Astrocyte (in vitro differentiated cells and primary cell): ENCODE measurements around the gene REL. TPM values are rescaled to one million over a fixed set of nuclear protein-coding genes. Genes with fewer than 3 reads are reported as not detected.

Source experiments
- DNase-seq: peaks from one replicate; pipeline ENCODE4 v3.0.0-alpha.2; 2010; ENCODE audit warnings: low read depth
- FAIRE-seq: peaks from 2 replicates; lab custom pipeline; 2011; peaks lifted over from hg19 to GRCh38; lab: Jason Lieb, UNC
- H2AFZ ChIP-seq: 2 replicates; pipeline ENCODE4 v1.6.0; 2012; ENCODE audit warnings: low read depth, low read length, inconsistent platforms
- H3K27ac ChIP-seq: 2 replicates; pipeline ENCODE4 v1.5.1; 2011; ENCODE audit warnings: low read depth, low read length, inconsistent platforms
- H3K27me3 ChIP-seq: 2 replicates; pipeline ENCODE4 v1.6.0; 2011; ENCODE audit warnings: low read length, inconsistent platforms; ENCODE audit not compliant: insufficient read depth
- H3K36me3 ChIP-seq: 2 replicates; pipeline ENCODE4 v1.5.1; 2011; ENCODE audit warnings: low read length, inconsistent platforms; ENCODE audit not compliant: insufficient read depth
- H3K4me1 ChIP-seq: 2 replicates; pipeline ENCODE4 v1.5.1; 2011; ENCODE audit warnings: low read length, inconsistent platforms; ENCODE audit not compliant: insufficient read depth
- H3K4me2 ChIP-seq: 2 replicates; pipeline ENCODE4 v1.6.0; 2012; ENCODE audit warnings: low read length, inconsistent platforms
- H3K4me3 ChIP-seq: 2 replicates; pipeline ENCODE4 v1.5.1; 2011; ENCODE audit warnings: low read depth, mild to moderate bottlenecking, low read length, inconsistent platforms; ENCODE audit not compliant: insufficient read depth
- H3K79me2 ChIP-seq: 2 replicates; pipeline ENCODE4 v1.6.0; 2012; ENCODE audit warnings: mild to moderate bottlenecking, low read length, inconsistent platforms; ENCODE audit not compliant: insufficient read depth
- H3K9ac ChIP-seq: 2 replicates; pipeline ENCODE4 v1.6.0; 2012; ENCODE audit warnings: mild to moderate bottlenecking, low read length, inconsistent platforms
- H3K9me3 ChIP-seq: 2 replicates; pipeline ENCODE4 v1.5.1; 2012; ENCODE audit warnings: low read depth, mild to moderate bottlenecking, low read length, inconsistent platforms; ENCODE audit not compliant: insufficient read depth
- H4K20me1 ChIP-seq: 2 replicates; pipeline ENCODE4 v1.6.0; 2012; ENCODE audit warnings: low read length, inconsistent platforms; ENCODE audit not compliant: insufficient read depth
- H3K27ac Mint-ChIP-seq: one replicate; pipeline ENCODE4 v1.8.0; 2021; ENCODE audit warnings: mild to moderate bottlenecking, mixed read lengths; ENCODE audit not compliant: unreplicated experiment
- H3K27me3 Mint-ChIP-seq: one replicate; pipeline ENCODE4 v1.8.0; 2021; ENCODE audit warnings: low read depth, mixed read lengths; ENCODE audit not compliant: unreplicated experiment
- H3K36me3 Mint-ChIP-seq: one replicate; pipeline ENCODE4 v1.8.0; 2021; ENCODE audit warnings: low read depth, mixed read lengths; ENCODE audit not compliant: unreplicated experiment
- H3K4me1 Mint-ChIP-seq: one replicate; pipeline ENCODE4 v1.8.0; 2021; ENCODE audit warnings: low read depth, mixed read lengths; ENCODE audit not compliant: unreplicated experiment
- H3K4me3 Mint-ChIP-seq: one replicate; pipeline ENCODE4 v1.8.0; 2021; ENCODE audit warnings: mild to moderate bottlenecking, moderate library complexity, mixed read lengths; ENCODE audit not compliant: unreplicated experiment
- H3K9me3 Mint-ChIP-seq: one replicate; pipeline ENCODE4 v1.8.0; 2021; ENCODE audit warnings: mild to moderate bottlenecking, mixed read lengths; ENCODE audit not compliant: unreplicated experiment
- CTCF ChIP-seq: IDR thresholded peaks from 2 replicates; pipeline ENCODE4 v1.5.1; 2011; ENCODE audit warnings: low read depth, mild to moderate bottlenecking, inconsistent platforms, low read length, moderate library complexity; ENCODE audit not compliant: insufficient read depth
- EZH2 ChIP-seq: IDR thresholded peaks from 2 replicates; pipeline ENCODE4 v1.6.1; 2012; ENCODE audit warnings: mild to moderate bottlenecking, low read length, inconsistent platforms; ENCODE audit not compliant: insufficient read depth
- total RNA-seq: library from RNA; stranded (reverse); gene quantifications from 2 replicates; pipeline ENCODE4 v1.2.1, GENCODE V29; 2021

Gene REL
- total RNA-seq, 1 donor from 2014 or later = 6.5 TPM

- Mint-ChIP-seq H3K36me3 (no peaks in the 10 kb centered on the region), H3K27ac (no peak overlapping the region), H3K4me3 (no peak overlapping the region), H3K4me1 (no peaks in the 10 kb centered on the region), H3K9me3 (no peaks in the 10 kb centered on the region), H3K27me3 (no peaks in the 10 kb centered on the region)
- TF ChIP-seq CTCF (no peak), EZH2 (no peak)
- Histone ChIP-seq H2AFZ (no peak overlapping the region), H3K36me3 (no peaks in the 10 kb centered on the region), H3K27ac (no peak overlapping the region), H3K4me2 (no peak overlapping the region), H4K20me1 (no peaks in the 10 kb centered on the region), H3K79me2 (no peaks in the 10 kb centered on the region), H3K4me1 (no peaks in the 10 kb centered on the region), H3K4me3 (no peak overlapping the region), H3K27me3 (no peaks in the 10 kb centered on the region), H3K9ac (no peak overlapping the region), H3K9me3 (no peaks in the 10 kb centered on the region)
- DNase-seq (no peak), FAIRE-seq (no peak)
Observed at GRCh38 chr2:60907329-60907728, 26.0 kb downstream of the REL start.

GRCh38 chr2:60925994-60926740, 44.8 kb downstream of the REL start:
- no peak for FAIRE-seq

More at GRCh38 chr2:60925994-60926740, 44.8 kb downstream of the REL start:
- no peak overlapping the region for H3K4me3 ChIP-seq
- no peaks in the 10 kb centered on the region for H3K79me2 ChIP-seq
- no peak overlapping the region for H3K27ac Mint-ChIP-seq
- no peaks in the 10 kb centered on the region for H3K9me3 Mint-ChIP-seq
- H3K9me3 ChIP-seq = no peaks in the 10 kb centered on the region
- H3K27me3 Mint-ChIP-seq = no peaks in the 10 kb centered on the region
- peaks cover 5% of the 10 kb centered on the region for H3K4me1 ChIP-seq
- H3K36me3 Mint-ChIP-seq = peaks cover 10% of the 10 kb centered on the region
- H4K20me1 ChIP-seq = no peaks in the 10 kb centered on the region
- H3K27ac ChIP-seq = no peak overlapping the region
- H3K4me3 Mint-ChIP-seq = no peak overlapping the region
- peaks cover 2% of the 10 kb centered on the region for H3K36me3 ChIP-seq
- H3K4me2 ChIP-seq = no peak overlapping the region
- H3K9ac ChIP-seq = no peak overlapping the region
- peak; percentile 20 for DNase-seq
- no peak overlapping the region for H2AFZ ChIP-seq
- H3K4me1 Mint-ChIP-seq = peaks cover 3% of the 10 kb centered on the region
- TF ChIP-seq CTCF = no peak
- no peak for TF ChIP-seq EZH2
- no peaks in the 10 kb centered on the region for H3K27me3 ChIP-seq
